ENCODE data around the gene TAF13. TPM values are rescaled to one million over a fixed set of nuclear protein-coding genes. Genes with fewer than 3 reads are reported as not detected.
"Not testable (repeated sequence)": the region's sequence is repeated elsewhere in the genome, so short reads cannot be mapped to it uniquely, and the experiment has no call there.

The TAF13 gene
- total and polyA plus RNA-seq, 2 experiments from 2014 or later = 93.2 to 197 TPM

DNA sequence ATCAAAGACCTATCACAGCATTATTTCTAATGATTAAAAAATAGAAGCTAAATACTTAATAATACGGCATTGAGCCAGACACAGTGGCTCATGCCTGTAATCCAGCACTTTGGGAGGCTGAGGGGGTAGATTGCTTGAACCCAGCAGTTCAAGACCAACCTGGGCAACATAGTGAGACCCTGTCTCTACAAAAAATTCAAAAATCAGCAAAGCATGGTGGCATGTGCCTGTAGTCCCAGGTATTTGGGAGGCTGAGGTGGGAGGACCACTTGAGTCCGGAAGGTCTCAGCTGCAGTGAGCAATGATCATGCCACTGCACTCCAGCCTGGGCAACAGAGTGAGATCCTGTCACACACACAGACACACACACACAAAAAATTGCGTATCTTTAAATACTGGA, 10.7 kb downstream of the TAF13 start:
- peaks cover 72% of the 10 kb centered on the region for H3K36me3 ChIP-seq (ENCODE audit: low read depth)
- peaks cover 3% of the 10 kb centered on the region; the same call in 1 of the 2 replicates for H3K4me1 ChIP-seq (ENCODE audit: insufficient read depth)
- H3K4me2 ChIP-seq (ENCODE audit: unreplicated experiment) = no peak overlapping the region
- no peaks in the 10 kb centered on the region for H3K27me3 ChIP-seq (replicated peaks; ENCODE audit: insufficient read depth)
- no peak overlapping the region for H3K9ac ChIP-seq
- H3F3A ChIP-seq (ENCODE audit: insufficient read depth) = peaks cover 22% of the 10 kb centered on the region; the same call in 1 of the 2 replicates
- H3K79me2 ChIP-seq (ENCODE audit: insufficient read depth) = peaks cover 74% of the 10 kb centered on the region
- DNase-seq = no peak
- TF ChIP-seq EZH2phosphoT487 (IDR thresholded peaks at IDR 0.05; ENCODE audit: insufficient read depth, low read depth) (no peak), EZH2 (IDR thresholded peaks at IDR 0.05; ENCODE audit: insufficient read depth, poor library complexity, severe bottlenecking) (no peak)
- H3K9me3 ChIP-seq (ENCODE audit: low read depth) = no peaks in the 10 kb centered on the region
- in situ Hi-C loops (cut with MboI) = no loop called here
- H3K9me2 ChIP-seq (ENCODE audit: insufficient read depth) = no peaks in the 10 kb centered on the region
- no peak overlapping the region for H3K4me3 ChIP-seq
- 80 to 82% methylated on average over 3 of the region's 3 CpGs for WGBS, 2 experiments (ENCODE audit: low coverage in 1 of 2, low lambda C conversion rate in 2 of 2, missing lambda C conversion rate in 2 of 2)
- no peak overlapping the region for H3K27ac ChIP-seq
- H2AFZ ChIP-seq = no peak overlapping the region
- H4K20me1 ChIP-seq (ENCODE audit: insufficient read depth) = peaks cover 6% of the 10 kb centered on the region; the same call in 1 of the 2 replicates

GRCh38 chr1:109061183-109061582, 14.6 kb downstream of the TAF13 start:
- Histone ChIP-seq H4K20me1 (ENCODE audit: insufficient read depth) (no peaks in the 10 kb centered on the region; the same call in 1 of the 2 replicates), H3K9me3 (ENCODE audit: low read depth) (no peaks in the 10 kb centered on the region), H3K4me2 (ENCODE audit: unreplicated experiment) (no peak overlapping the region), H3K9me2 (ENCODE audit: insufficient read depth) (no peaks in the 10 kb centered on the region), H3K79me2 (ENCODE audit: insufficient read depth) (peaks cover 35% of the 10 kb centered on the region), H3K4me1 (ENCODE audit: insufficient read depth) (peaks cover 5% of the 10 kb centered on the region; the same call in 1 of the 2 replicates), H3F3A (ENCODE audit: insufficient read depth) (peaks cover 17% of the 10 kb centered on the region; the same call in 1 of the 2 replicates), H2AFZ (no peak overlapping the region), H3K4me3 (no peak overlapping the region), H3K27ac (no peak overlapping the region), H3K36me3 (ENCODE audit: low read depth) (peaks cover 38% of the 10 kb centered on the region), H3K9ac (no peak overlapping the region), H3K27me3 (replicated peaks; ENCODE audit: insufficient read depth) (no peaks in the 10 kb centered on the region)
- no peak for DNase-seq
- 87 to 89% methylated on average over 4 of the region's 4 CpGs for WGBS, 2 experiments (ENCODE audit: low coverage in 1 of 2, low lambda C conversion rate in 2 of 2, missing lambda C conversion rate in 2 of 2)
- TF ChIP-seq EZH2phosphoT487 (IDR thresholded peaks at IDR 0.05; ENCODE audit: insufficient read depth, low read depth) (no peak), EZH2 (IDR thresholded peaks at IDR 0.05; ENCODE audit: insufficient read depth, poor library complexity, severe bottlenecking) (no peak)
- in situ Hi-C loops (cut with MboI) = no loop called here

GRCh38 chr1:109060707-109061106, 15.1 kb downstream of the TAF13 start:
- H3K4me3 ChIP-seq = no peak overlapping the region
- H3K79me2 ChIP-seq (ENCODE audit: insufficient read depth) = peaks cover 30% of the 10 kb centered on the region
- no peak overlapping the region for H3K27ac ChIP-seq
- 65 to 73% methylated on average over 7 of the region's 7 CpGs for WGBS, 2 experiments (ENCODE audit: low coverage in 1 of 2, low lambda C conversion rate in 2 of 2, missing lambda C conversion rate in 2 of 2)
- peaks cover 33% of the 10 kb centered on the region for H3K36me3 ChIP-seq (ENCODE audit: low read depth)
- no peak overlapping the region for H3K4me2 ChIP-seq (ENCODE audit: unreplicated experiment)
- H4K20me1 ChIP-seq (ENCODE audit: insufficient read depth) = no peaks in the 10 kb centered on the region
- no peak for DNase-seq
- H3K27me3 ChIP-seq (replicated peaks; ENCODE audit: insufficient read depth) = no peaks in the 10 kb centered on the region
- H3F3A ChIP-seq (ENCODE audit: insufficient read depth) = peaks cover 17% of the 10 kb centered on the region; the same call in 1 of the 2 replicates
- H3K9me3 ChIP-seq (ENCODE audit: low read depth) = no peaks in the 10 kb centered on the region
- H3K4me1 ChIP-seq (ENCODE audit: insufficient read depth) = peaks cover 5% of the 10 kb centered on the region; the same call in 1 of the 2 replicates
- no peak overlapping the region for H2AFZ ChIP-seq
- no peak for TF ChIP-seq EZH2 (IDR thresholded peaks at IDR 0.05; ENCODE audit: insufficient read depth, poor library complexity, severe bottlenecking)
- TF ChIP-seq EZH2phosphoT487 (IDR thresholded peaks at IDR 0.05; ENCODE audit: insufficient read depth, low read depth) = no peak
- H3K9ac ChIP-seq = no peak overlapping the region
- H3K9me2 ChIP-seq (ENCODE audit: insufficient read depth) = no peaks in the 10 kb centered on the region
- in situ Hi-C loops (cut with MboI) = no loop called here

GRCh38 chr1:109059026-109059425, 16.8 kb downstream of the TAF13 start:
- H3K27me3 ChIP-seq (replicated peaks; ENCODE audit: insufficient read depth) = no peaks in the 10 kb centered on the region
- TF ChIP-seq EZH2 (IDR thresholded peaks at IDR 0.05; ENCODE audit: insufficient read depth, poor library complexity, severe bottlenecking) (no peak), EZH2phosphoT487 (IDR thresholded peaks at IDR 0.05; ENCODE audit: insufficient read depth, low read depth) (no peak)
- H4K20me1 ChIP-seq (ENCODE audit: insufficient read depth) = no peaks in the 10 kb centered on the region
- H3K4me3 ChIP-seq = no peak overlapping the region
- H3K4me1 ChIP-seq (ENCODE audit: insufficient read depth) = peaks cover 5% of the 10 kb centered on the region; the same call in 1 of the 2 replicates
- no peak overlapping the region for H3K4me2 ChIP-seq (ENCODE audit: unreplicated experiment)
- peaks cover 16% of the 10 kb centered on the region for H3K36me3 ChIP-seq (ENCODE audit: low read depth)
- H3K9me2 ChIP-seq (ENCODE audit: insufficient read depth) = no peaks in the 10 kb centered on the region
- no peak for DNase-seq
- in situ Hi-C loops (cut with MboI) = no loop called here
- no peak overlapping the region for H3K27ac ChIP-seq
- no peaks in the 10 kb centered on the region for H3K9me3 ChIP-seq (ENCODE audit: low read depth)
- H3K9ac ChIP-seq = no peak overlapping the region
- H2AFZ ChIP-seq = no peak overlapping the region
- H3F3A ChIP-seq (ENCODE audit: insufficient read depth) = peaks cover 14% of the 10 kb centered on the region; the same call in 1 of the 2 replicates
- peaks cover 13% of the 10 kb centered on the region for H3K79me2 ChIP-seq (ENCODE audit: insufficient read depth)

- Histone ChIP-seq H3F3A (ENCODE audit: insufficient read depth) (no peaks in the 10 kb centered on the region), H3K9me3 (ENCODE audit: low read depth) (no peaks in the 10 kb centered on the region), H2AFZ (no peak overlapping the region), H3K9ac (no peak overlapping the region), H3K27me3 (replicated peaks; ENCODE audit: insufficient read depth) (no peaks in the 10 kb centered on the region), H3K9me2 (ENCODE audit: insufficient read depth) (no peaks in the 10 kb centered on the region), H4K20me1 (ENCODE audit: insufficient read depth) (no peaks in the 10 kb centered on the region), H3K4me3 (no peak overlapping the region), H3K36me3 (ENCODE audit: low read depth) (no peaks in the 10 kb centered on the region), H3K79me2 (ENCODE audit: insufficient read depth) (no peaks in the 10 kb centered on the region), H3K4me2 (ENCODE audit: unreplicated experiment) (no peak overlapping the region), H3K27ac (no peak overlapping the region), H3K4me1 (ENCODE audit: insufficient read depth) (peaks cover 5% of the 10 kb centered on the region; the same call in 1 of the 2 replicates)
- WGBS, 2 experiments (ENCODE audit: low coverage in 1 of 2, low lambda C conversion rate in 2 of 2, missing lambda C conversion rate in 2 of 2) = 83 to 87% methylated on average over 3 of the region's 3 CpGs
- no peak for DNase-seq
- TF ChIP-seq EZH2 (IDR thresholded peaks at IDR 0.05; ENCODE audit: insufficient read depth, poor library complexity, severe bottlenecking) = no peak
- no peak for TF ChIP-seq EZH2phosphoT487 (IDR thresholded peaks at IDR 0.05; ENCODE audit: insufficient read depth, low read depth)
- in situ Hi-C loops (cut with MboI) = no loop called here
Measured at GRCh38 chr1:109056064-109056463, 19.7 kb downstream of the TAF13 start.

DNA sequence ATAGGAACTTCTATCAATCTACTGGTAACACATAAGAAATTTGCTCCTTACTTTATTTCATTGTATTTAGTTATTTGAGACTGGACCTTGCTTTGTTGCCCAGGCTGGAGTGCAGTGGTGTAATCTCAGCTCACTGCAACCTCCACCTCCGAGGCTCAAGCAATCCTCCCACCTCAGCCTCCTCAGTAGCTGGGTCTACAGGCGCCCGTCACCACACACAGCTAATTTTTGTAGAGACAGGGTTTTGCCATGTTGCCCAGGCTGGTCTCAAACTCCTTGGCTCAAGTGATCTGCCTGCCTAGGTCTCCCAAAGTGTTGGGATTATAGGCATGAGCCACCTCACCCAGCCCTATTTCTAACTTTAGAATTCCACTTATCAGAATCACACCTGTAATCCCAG, 23.7 kb downstream of the TAF13 start:
- H2AFZ ChIP-seq; H3F3A ChIP-seq (ENCODE audit: insufficient read depth); H3K36me3 ChIP-seq (ENCODE audit: low read depth); DNase-seq; H3K27ac ChIP-seq; H3K9ac ChIP-seq; H3K9me2 ChIP-seq (ENCODE audit: insufficient read depth); H3K4me3 ChIP-seq; H3K79me2 ChIP-seq (ENCODE audit: insufficient read depth); H3K4me2 ChIP-seq (ENCODE audit: unreplicated experiment); H3K9me3 ChIP-seq (ENCODE audit: low read depth); H3K27me3 ChIP-seq (replicated peaks; ENCODE audit: insufficient read depth); in situ Hi-C loops (cut with MboI); H4K20me1 ChIP-seq (ENCODE audit: insufficient read depth); H3K4me1 ChIP-seq (ENCODE audit: insufficient read depth): not testable (repeated sequence)
- 81 to 85% methylated on average over 3 of the region's 3 CpGs for WGBS, 2 experiments (ENCODE audit: low coverage in 1 of 2, low lambda C conversion rate in 2 of 2, missing lambda C conversion rate in 2 of 2)
